NCI-H446 treated with DMSO at 0.1 percent for 48 hours (cell line): Measurements from ENCODE around the gene GALNT16.
A peak's percentile ranks its signal among the peaks of the same experiment; 100 is the strongest.
"Not testable (repeated sequence)": the region's sequence is repeated elsewhere in the genome, so short reads cannot be mapped to it uniquely, and the experiment has no call there.

Experiments
- DNase-seq: peaks from one replicate; lab custom pipeline; 2025; lab: John Stamatoyannopoulos, UW

The GALNT16 gene

DNA sequence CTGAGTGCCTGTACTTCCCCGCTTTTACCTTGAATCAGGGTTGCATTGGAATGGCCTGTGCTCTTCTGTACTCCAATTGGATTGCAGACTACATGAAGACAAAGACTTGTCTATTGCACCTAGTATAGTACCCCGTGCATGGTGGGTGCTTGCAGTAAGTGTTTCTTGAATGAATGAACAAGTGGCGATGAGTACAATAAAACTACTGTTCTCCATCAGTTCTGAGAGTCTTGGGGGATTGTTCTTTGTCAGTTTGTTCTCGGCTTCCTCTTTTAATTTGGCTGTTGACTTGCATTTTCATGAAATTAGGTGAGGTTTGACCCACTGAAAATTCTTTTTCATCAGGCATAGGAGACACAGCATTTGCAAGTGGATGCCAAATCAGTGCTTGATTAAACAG lies 104.0 kb downstream of the GALNT16 start:
- no peak for DNase-seq

DNA sequence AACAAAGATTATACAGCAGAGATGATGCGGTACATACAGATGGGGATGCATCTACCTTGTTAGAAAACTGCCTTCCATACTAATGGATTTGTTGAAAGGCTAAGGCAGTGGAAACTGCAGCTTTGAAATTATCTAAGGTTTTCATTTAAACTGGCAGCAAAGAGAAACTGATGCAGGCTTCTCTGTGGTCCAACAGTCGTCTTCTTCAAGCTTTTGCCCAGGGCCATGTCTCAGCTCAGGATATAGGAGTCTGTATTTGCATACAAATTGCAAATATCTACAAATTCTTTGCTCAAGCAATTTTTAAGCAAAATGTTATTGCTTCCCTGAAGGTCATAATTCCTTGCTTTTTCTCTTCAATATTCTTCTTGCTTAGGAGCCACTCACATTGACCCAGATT lies 104.4 kb downstream of the GALNT16 start:
- DNase-seq: no peak

DNA sequence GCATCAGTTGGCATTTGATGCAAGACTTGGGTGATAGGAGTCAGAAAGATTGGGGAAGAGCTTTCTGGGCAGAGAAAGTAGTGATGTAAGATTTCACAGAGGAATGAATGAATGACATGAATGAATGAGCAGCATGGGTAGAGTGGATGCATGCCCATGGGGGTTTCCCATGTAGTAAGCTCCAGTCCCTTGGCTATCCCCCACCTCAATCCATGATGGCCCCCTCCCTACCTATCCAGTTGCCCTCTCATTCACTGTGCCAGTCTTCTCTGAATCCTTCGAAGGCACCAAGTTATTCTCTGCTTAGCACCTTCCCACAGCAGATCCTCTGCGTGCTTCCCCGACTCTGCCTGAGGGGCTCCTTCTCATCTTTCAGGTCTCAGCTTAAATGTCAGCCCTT lies 106.1 kb downstream of the GALNT16 start:
- no peak for DNase-seq

DNA sequence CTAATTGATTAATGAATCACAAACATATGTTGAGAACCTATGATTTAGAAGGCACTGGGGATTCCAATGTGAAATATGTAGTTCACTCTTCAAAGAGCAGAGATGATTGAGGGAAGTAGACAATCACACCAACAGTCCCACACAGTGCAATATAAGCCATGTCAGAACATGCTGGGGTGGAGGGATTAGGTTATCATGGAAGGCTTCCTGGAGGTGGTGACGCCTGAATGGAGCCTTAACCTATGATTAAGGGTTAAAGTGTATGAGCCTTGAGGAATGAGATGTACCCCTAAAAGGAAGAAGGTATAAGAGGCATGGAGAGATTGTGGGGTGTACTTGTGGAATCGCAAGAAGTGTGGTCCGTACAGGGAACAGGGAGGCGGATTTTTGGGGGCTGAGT lies 106.8 kb downstream of the GALNT16 start:
- DNase-seq: no peak

DNA sequence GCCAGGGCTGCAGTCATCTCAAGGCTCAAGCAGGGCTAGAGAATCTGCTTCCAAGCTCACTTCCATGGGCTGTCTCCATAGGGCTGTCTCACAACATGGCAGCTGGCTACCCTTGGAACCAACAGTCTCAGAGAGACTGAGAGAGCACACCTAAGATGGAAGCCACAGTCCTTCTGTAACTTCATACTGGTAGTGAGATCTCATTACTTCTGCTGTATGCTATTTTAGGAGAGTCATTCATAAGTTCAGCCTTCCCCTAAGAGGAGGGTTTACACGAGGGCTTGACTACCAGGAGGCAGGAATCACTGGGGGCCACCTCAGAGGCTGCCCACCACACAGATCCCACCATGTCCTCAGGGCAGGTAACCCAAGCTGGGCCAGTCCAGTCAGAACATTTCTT lies 108.4 kb downstream of the GALNT16 start:
- no peak for DNase-seq

DNA sequence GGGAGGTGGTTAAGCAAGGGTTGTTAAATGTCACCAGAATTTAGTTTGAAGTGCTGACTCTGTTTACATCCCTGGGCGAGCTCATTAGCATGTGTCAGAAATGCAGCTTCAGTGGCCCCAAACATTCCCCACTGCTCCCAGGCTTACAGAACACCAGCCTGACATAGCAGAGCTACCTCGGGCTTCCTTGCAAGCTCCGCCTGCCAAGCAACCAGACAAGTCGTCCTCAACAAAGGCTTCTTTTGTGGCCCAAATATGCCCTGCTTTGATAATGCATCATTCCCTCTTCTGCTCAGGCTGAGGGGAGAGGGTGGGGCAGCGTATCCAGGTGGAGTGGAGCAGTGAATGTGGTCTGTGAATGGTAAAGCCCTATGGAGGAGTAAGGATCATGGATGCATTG lies 110.1 kb downstream of the GALNT16 start:
- DNase-seq: no peak

DNA sequence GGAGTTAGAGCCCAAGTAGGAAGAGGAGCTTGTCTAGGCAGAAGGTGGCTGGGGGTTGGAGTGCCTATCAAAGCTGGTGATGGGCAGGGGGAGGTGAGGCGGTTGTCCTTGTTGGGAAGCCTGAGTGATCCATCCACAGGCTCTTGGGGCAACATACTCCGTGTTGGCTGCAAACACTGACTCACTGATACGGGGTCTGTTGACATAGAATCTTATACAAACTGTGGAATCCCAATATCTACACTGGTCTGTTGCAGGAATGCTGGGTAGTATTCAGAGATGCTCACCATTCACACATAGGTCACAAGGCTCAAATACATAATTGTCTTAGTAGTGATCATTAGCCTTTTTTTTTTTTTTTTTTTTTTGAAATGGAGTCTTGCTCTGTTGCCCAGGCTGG lies 112.2 kb downstream of the GALNT16 start:
- DNase-seq: no peak

DNA sequence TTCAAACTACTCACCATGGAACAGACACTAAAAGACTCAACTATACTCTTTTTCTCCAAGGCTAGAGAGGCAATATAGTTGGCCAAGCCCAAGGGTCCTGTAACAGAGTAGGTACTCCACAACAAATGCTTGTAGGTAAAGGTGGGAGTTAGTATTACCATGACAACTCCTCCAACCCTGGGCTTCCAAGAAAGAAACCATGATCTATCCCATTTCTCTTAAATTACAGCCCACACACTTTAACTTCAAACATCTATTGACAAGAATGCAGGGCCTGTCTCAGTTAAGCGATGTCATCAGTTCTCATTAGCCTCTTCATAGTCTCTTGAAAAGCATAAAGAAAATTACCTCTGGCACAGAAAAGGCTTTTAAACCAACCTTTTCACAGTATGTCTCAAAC lies 113.1 kb downstream of the GALNT16 start:
- no peak for DNase-seq

DNA sequence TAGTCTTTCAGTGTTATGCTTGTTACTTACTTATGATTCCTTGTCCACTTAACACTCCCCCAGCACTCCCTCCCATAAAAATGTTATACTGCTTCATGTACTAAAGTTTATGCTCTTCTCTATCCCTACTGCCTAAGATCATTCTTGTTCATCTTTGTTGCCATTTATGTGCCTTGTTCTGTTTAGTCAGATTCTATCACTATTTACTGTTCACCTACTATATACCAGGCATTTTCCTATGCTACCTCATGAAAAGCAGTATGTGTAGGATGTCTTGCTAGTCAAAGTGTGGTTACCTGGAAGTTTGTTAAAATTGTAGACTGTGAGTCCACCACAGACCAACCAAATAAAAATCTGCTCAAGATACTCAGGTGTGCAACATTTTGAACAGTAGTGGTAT lies 114.3 kb downstream of the GALNT16 start:
- no peak for DNase-seq

DNA sequence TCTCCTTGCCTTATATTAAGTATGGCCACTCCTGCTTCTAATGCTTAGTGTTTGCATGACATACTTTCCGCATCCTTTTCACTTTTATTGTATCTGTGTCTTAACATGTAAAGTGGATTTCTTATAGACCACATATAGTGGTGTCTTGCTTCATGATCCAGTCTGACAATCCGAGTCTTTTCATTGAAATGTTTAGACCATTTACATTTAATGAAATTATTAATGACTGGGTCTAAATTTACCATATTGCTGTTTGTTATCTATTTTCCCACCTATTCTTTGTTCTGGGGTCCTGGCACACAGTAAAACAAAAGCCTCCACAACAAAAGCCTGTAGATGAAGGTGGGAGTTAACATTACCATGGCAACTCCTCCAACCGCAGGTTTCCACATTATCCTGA lies 115.2 kb downstream of the GALNT16 start:
- DNase-seq: no peak

DNA sequence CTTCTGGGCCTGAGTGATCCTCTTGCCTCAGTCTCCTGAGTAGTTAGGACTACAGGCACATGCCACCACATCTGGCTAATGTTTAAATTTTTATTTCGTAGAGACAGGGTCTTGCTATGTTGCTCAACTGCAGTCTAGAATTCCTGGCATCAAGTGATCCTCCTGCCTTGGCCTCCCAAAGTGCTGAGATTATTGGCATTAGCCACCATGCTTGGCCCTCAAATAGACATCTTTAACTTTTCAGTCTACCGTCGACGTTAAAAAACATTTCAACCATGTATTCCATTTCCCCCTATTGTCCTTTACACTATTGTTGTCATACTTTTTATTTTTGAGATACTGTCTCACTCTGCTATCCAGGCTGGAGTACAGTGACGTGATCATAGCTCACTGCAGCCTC lies 115.8 kb downstream of the GALNT16 start:
- DNase-seq: no peak

DNA sequence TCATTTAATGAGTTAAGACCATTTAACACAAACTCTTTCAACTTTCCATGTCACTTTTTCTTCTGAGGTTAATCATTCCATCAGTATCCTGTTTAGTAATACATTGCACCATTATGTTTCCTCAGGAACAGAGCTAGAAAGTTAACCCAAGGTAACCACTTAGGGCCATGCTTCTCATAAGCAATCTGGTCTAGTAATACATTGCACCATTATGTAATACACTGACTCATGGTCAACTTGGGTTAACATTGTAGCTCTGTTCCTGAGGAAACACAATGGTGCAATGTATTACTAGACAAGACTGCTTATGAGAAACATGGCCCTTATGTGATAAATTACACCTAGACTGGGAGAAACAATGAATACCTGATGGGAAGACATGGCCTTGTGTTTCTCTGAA lies 116.5 kb downstream of the GALNT16 start:
- DNase-seq: no peak

DNA sequence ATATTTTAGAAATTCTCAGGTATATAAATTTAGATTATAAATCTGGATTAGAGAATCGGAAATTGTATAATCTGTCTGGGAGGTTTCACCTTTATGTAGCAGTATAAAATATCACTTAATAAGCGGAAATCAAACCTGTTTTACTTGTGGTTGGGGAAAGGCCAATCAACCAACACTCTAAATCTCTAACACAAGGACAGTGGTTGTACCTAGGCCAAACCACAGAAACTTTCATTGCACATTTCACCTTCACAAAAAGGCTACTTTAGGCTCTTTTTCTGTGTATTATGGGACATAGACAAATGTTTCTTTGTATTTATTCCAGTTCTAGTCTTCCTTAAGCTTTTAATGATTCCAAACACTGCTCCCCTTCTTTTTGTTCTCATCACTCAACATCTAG lies 118.3 kb downstream of the GALNT16 start:
- DNase-seq: no peak

DNA sequence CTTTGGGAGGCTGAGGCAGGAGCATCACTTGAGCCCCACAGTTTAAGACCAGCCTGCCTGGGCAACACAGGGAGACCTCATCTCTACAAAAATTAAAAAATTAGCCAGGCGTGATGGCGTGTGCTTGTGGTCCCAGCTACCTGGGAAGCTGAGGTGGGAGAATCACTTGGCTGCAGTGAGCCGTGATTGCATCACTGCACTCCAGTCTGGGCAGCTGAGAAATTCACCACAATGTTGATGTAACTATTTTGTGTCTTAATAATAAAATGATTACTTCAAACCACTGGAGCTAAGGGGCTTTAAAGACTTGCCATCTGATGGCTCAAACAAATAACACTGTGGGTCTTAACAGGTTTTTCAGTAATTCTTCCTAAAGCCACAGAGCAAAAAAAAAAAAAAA lies 127.4 kb downstream of the GALNT16 start:
- no peak for DNase-seq

DNA sequence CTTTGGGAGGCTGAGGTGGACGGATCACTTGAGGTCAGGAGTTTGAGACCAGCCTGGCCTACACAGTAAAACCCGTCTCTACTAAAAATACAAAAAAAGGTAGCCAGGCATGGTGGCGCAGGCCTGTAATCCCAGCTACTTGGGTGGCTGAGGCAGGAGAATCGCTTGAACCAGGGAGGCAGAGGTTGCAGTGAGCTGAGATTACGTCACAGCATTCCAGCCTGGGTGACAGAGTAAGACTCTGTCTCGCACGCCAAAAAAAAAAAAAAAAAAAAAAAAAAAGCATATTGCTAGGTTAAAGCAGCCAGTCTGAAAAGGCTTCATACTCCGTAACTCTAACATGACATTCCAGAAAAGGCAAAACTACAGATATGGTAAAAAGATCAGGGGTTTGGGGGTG lies 131.4 kb downstream of the GALNT16 start:
- not testable (repeated sequence) for DNase-seq

DNA sequence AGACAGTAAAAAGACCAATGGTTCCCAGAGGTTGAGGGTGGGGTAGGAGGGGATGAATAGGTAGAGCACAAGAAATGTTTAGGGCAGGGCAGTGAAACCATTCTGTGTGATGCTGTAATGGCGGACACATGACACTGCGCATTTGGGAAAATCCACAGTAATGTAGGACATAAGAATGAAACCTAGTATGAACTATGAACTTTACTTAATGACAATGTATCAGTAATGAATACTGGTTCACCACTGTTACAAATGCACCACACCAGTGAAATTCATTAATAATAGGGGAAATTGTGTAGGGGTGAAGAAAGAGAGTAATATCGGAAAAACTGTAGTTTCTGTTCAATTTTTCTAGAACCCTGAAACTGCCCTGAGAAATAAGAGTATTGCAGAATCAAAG lies 132.5 kb downstream of the GALNT16 start:
- no peak for DNase-seq

DNA sequence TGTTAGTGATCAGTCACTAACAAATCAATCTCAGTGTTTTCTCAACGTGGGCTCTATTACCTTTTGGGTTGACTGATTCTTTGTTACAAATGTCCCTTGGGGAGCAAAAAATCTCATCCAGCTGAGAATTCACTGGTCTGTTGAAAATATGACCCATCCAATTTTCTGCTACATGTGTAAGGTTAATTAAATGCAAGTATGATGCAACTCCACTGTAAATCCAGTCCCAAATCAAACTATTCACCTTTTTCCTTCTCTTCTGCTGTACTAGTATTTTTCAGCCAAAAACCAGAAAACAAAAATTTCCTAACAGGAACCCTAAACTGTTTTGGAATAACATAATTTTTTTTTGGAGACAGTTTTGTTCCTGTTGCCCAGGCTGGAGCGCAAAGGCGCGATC lies 136.0 kb downstream of the GALNT16 start:
- DNase-seq: no peak

DNA sequence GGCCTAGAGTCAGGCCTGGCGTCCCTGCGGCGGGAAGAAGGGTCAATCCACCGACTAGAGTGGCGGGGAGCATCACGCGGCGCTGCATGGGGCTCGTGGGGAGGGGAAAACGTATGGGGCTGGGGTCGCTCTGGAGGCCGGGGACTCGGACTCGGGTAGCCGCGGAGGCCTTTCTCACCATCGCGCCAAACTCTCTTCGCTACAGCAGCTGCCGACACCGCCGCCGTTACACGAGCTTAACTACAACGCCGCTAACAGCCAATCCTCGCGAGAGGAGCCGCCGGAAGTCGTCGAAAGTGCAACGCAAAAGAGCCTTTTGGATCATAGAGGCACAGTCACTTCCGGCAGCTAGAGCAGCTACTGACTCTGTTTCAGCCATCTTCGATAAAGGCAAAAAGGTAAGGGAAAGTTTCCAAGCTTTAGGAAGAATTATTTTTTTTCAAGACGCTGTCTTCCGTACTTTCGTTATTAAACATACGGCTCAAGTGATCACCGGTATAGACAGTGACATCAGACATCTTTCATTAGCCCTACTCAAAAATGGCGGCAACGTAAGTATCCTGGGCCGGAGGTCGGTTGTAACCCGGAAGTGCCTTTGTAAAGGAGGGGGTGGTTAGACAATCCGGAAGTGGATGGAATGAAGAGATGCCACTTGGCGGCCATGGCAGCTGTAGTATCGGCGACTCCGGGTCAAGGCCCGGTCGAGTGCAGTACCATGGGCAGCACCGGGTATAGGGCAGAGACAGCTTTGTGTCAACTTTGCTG lies 138.3 kb downstream of the GALNT16 start, which contains the start of the genes ERH and SLC39A9:
TSS of gene ERH (minus strand) at position 247 of the 765 bp plus-strand sequence. CDS start at position 181, 66 bp downstream.
TSS of gene SLC39A9 (plus strand) at position 640 of the 765 bp plus-strand sequence. CDS start 678 bp downstream, outside the sequence.
- peak; percentile 98 for DNase-seq

DNA sequence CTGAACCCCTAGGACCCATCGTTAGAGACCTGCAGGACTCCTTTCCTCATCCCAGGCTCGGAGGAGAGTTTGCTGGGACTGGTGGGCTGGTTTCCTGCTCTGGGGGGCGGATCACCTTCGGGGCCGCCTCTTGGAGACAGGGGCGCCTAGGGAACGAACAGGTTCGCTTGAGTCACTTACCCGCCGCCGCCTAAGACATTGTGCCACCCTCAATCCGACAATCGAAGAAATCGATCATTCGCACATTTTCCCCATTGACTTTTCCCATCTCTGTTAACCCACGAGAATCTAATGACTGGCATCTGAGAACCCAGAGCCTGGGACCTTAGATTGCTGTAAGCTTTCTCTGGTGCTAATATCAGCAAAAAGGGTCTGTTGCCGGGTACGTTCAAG lies 138.9 kb downstream of the GALNT16 start:
- DNase-seq: no peak

DNA sequence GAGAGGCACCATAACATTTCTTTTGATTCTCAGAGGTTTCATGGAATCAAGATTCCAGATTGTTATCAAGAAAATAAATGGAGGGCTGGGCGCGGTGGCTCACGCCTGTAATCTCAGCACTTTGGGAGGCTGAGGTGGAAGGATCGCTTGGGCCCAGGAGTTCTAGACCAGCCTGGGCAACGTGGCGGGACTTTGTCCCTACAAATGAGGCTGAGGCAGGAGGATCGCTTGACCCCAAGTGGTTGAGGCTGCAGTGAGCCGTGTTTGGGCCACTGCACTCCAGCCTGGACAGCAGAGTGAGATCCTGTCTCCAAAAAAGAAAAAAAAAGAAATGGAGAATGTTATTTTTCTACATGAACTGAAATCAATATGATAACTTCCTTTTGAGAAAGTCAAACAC lies 139.8 kb downstream of the GALNT16 start:
- no peak for DNase-seq

DNA sequence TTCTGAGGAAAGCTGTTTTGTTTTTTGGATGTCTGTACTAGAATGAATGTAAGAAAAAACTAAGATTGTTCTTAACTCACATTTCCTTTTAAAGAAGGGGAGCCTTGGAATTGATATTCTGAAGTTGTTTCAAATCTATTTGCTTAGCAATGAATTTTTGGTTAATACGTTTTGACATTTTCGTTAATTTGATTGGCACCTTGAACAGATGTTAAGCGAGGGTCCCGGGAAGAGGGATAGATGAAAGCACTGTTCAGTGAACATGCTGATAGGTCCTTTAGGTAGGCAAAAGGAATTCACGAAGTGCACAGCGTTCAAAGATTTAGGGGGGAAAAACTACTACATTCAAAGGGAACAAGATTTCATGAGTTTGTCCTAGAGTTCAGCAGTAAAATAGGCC lies 140.2 kb downstream of the GALNT16 start:
- no peak for DNase-seq

DNA sequence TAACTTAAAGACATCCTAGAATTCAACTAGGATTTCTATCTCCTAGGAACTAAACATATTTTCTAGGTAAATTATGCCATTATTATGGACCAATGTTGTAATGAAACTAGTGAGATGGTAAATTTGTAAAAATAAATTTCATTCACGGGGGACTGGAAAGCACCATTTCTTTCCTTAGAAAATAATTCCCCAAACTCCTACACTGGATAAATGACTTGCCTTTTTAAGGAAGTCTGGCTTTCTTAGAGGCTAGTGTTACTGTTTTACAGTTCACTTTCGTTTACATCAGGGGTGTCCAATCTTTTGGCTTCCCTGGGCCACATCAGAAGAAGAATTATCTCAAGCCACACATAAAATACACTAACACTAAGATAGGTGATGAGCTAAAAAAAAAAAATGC lies 141.9 kb downstream of the GALNT16 start:
- no peak for DNase-seq

DNA sequence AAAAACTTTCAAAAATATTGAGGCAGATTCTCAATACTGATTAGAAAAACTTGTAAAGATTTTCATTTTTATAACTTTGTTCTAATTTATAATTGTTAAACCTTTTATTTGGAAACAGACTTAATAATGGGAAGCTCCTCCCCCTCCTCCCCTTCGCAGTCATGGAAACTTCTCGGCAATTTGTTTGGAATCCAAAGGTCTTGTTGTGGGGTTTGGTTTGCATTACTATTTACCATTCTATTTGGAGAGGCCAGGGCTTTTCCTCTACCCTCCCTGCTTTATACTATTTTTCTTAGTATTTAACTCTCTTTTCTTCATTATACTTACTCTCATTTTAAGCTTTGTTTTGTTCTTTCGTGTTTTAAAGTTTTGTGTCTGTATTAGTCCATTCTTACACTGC lies 144.5 kb downstream of the GALNT16 start:
- no peak for DNase-seq

DNA sequence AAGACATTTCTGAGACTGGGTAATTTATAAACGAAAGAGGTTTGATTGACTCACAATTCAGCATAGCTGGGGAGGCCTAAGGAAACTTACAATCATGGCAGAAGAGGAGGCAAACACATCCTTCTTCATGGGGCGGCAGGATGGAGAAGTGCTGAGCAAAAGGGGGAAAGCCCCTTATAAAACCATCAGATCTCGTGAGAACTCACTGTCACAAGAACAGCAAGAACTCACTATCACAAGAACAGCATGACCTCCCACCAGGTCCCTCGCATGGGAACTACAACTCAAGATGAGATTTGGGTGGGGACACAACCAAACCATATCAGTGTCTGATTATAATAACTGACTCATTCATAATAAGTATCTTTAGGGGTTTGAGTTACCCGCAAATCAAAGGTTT lies 144.9 kb downstream of the GALNT16 start:
- no peak for DNase-seq
